Astrocyte of the spinal cord (primary cell): ENCODE results near the gene THOC6.

Experiments
- DNase-seq: peaks from one replicate; pipeline ENCODE4 v3.0.0; 2011; ENCODE audit warnings: low read depth, low spot score
- H3K4me3 ChIP-seq: 2 replicates; pipeline ENCODE4 v1.5.1; 2011; ENCODE audit warnings: low read depth, mild to moderate bottlenecking, low read length, moderate library complexity
- CTCF ChIP-seq: IDR thresholded peaks from 2 replicates; pipeline ENCODE4 v1.5.1; 2012; ENCODE audit warnings: low read depth, mild to moderate bottlenecking, low read length, inconsistent platforms
- in situ Hi-C: cut with HindIII; loops from 2 replicates; pipeline ENCODE4 v1.10.0; 2017; ENCODE audit warnings: low sequenced_read_pairs

Gene THOC6

GRCh38 chr16:3008690-3009037, 15.2 kb upstream of the THOC6 start:
- H3K4me3 ChIP-seq, result no peak overlapping the region
- no peak for TF ChIP-seq CTCF
- in situ Hi-C loops, result no loop called here
- DNase-seq, result no peak

GRCh38 chr16:3009568-3010390, 14.1 kb upstream of the THOC6 start:
- no peak for DNase-seq
- H3K4me3 ChIP-seq, result no peak overlapping the region
- in situ Hi-C loops, result no loop called here
- TF ChIP-seq CTCF, result no peak

- no peak overlapping the region for H3K4me3 ChIP-seq
- TF ChIP-seq CTCF, result no peak
- in situ Hi-C loops, result no loop called here
- no peak for DNase-seq
These were observed 13.3 kb upstream of the THOC6 start for GRCh38 chr16:3010510-3010909.

- TF ChIP-seq CTCF, result no peak
- no peak for DNase-seq
- H3K4me3 ChIP-seq, result no peak overlapping the region
- in situ Hi-C loops, result no loop called here
These were observed 11.6 kb upstream of the THOC6 start for GRCh38 chr16:3012246-3012645.

- no peak within 1 kb of the TSS for H3K4me3 ChIP-seq
- in situ Hi-C loops, result no loop called here
- DNase-seq, result no peak
- no peak for TF ChIP-seq CTCF
These were observed 10.9 kb upstream of the THOC6 start, which contains the start of gene CLDN9 for GRCh38 chr16:3012828-3013420. CLDN9 (plus strand) TSS chr16:3012923; CDS start chr16:3013363, 440 bp downstream.

GRCh38 chr16:3013491-3013951, 10.3 kb upstream of the THOC6 start:
- in situ Hi-C loops, result no loop called here
- TF ChIP-seq CTCF, result no peak
- H3K4me3 ChIP-seq, result no peak overlapping the region
- no peak for DNase-seq
